Right forelimb (tissue), 1 donor: Measurements from ENCODE around the gene WDFY3.
"Not testable (repeated sequence)": the region's sequence is repeated elsewhere in the genome, so short reads cannot be mapped to it uniquely, and the experiment has no call there.

Source experiments
- DNase-seq: peaks from one replicate; pipeline ENCODE4 v3.0.0-alpha.2; 2018

Gene WDFY3

DNA sequence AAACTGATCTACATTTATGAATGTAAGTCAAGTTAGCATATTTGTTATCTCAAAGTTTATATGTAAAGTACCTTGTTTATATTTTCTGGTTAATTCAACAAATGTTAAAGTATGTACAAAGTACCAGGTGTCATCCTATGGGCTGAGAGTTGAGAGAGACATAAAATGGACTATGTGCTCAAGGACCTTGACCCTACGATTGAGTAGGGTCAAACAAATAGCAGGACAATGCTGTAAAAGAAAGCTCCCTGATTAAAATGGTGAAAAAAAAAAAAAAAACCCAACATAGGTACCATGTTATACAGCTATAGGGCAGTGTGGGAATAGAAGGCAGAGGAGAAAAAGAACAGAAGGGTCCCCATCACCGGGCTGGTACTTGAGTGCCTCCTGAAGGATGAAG lies 260.2 kb downstream of the WDFY3 start:
- DNase-seq, result no peak

DNA sequence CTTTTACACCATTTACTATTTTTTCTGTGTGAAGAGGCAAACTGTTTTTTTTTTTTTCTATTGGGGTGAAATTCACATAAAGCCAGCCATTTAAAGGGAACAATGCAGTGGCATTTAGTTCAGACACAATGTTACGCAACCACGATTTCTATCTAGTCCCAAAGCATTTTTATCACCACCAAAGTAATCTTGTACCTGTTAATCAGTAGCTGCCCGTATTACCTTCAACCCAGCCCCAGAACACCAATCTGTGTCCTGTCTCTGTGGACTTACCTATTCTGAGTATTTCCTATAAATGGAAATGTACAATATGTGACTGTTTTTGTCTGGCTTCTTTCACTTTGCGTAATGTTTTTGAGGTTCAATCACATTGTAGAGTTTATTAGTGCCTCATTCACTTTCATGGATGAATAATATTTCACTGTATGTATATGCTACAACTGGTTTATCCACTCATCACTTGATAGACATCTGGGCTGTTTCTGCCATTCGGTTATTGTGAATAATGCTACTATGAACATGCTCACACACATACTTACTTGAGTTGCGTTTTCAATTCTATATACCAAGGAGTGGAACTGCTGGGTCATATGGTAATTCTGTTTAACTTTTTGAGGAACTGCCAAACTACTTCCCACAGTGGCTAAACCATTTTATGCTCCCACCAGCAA lies 267.4 kb downstream of the WDFY3 start:
- DNase-seq, result no peak

DNA sequence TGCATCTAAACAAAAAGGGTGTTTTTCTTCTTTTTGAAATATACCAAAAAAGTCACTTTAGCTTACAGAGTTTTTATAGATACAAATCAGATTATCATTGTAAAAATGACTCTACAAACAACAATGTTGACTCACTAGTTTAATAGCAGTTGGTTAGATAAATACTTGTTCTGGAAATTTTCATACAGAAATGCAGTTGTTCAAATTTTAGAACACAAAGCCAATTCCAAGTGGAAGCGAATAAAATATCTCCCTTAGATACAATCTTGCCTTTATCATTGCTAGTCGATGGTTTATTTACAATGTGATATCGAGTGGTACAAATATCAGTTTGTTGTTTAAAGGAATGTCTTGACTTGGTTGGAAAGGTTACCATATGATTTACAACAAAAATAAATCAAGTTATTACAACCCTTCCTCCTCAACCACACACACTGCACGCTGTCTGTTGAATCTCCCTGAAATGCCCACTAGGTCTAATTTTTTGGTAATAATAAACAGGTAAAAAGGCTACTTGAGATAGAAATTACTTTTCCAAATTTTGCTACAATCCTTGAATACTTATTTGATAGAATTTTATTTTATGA lies 268.8 kb downstream of the WDFY3 start:
- DNase-seq, result no peak

DNA sequence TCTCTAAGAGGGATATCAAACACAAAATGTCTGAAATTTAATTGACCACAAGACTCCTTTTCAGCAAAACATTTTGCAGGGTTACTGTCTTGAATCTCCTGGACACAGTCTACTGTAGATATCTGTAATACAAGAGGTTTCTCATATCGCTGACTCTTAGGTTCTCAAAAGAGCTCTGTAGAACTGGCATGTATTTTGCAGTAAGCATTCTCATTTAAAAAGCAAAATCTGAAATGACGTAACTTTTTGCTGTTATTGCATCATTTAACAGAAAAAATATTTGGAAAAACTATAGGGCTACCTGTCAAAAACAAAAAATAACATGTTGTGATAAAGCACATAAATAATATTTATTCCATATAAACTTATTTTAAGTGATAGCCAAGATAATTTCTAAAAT lies 269.3 kb downstream of the WDFY3 start:
- no peak for DNase-seq

DNA sequence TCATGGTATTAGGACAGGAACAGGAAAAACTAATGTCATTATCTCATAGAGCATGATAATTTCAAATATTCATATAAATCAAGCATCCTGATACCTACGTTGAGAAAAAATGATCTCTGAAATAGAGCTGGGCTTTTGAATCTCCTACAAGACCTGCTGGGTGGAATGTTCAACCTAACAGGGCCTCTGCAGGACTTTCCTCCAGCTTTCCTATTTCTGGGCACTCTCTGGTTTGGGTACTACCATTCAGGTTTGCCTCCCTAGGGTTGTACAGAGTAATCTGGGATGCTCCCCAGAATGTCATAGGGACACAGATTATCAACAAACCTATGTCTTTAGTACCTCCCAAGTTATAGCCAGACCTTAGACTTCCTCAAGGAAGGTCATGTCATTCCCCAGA lies 274.7 kb downstream of the WDFY3 start:
- no peak for DNase-seq

DNA sequence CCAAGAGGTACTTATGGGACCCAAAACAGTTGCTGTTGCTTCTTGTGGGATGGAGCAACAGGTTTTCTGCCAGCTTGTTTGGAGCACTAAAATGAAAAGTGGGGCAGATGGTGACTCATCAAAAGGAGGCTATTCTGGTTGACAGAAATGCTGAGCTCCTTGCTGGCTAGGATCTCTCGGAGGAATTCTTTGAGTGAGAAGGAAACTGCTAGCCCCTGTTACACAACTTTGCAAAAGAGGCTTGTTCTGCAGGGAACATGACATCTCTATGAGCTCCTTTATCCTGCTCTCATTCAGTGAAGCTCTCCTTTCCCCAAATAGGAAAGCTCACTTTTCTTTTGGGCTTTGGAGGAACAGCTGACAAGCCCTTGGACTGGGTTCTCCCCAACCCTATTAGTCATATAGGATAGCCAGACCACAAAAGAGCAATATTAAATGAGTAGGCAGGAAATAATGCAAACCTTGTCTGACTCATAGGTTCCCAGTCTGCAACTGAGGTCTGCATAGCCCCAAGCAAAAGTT lies 275.3 kb downstream of the WDFY3 start:
- no peak for DNase-seq

DNA sequence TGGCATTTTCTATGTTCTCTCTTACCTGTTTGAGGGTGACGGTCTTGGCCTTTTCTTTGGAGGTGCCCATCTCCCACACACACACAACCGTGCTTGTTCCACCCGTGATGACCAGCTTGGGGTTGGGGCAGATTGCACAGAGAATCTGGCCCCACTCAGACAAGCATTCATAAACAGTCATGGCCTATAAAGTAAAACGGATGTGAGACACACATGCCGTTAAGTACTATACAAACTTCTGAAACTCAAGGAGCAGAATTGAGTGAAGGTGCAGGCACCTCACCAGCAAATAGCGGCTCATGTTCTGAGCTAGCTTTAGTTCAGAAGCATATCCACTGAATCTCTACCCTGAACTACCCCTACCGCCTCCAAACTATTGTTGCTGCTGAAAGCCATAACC lies 276.0 kb downstream of the WDFY3 start:
- no peak for DNase-seq

DNA sequence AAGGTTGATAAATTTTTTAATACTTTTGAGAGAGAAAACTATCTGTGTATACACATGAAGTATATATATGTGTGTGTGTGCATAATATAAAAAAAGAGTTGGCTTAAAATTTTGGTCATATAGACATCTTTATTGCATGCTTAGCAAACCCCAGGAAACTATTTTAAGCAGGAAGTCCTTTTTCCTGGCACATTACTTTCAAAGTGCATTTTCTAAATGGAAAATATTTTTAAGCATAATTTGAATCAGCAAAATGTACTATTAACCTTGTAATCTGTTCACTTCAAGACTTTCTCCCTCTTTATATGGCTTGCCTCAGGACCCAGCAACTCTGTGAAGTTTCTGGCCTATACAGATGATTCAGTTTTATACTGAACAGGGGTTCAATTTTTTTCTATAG lies 277.3 kb downstream of the WDFY3 start:
- no peak for DNase-seq

DNA sequence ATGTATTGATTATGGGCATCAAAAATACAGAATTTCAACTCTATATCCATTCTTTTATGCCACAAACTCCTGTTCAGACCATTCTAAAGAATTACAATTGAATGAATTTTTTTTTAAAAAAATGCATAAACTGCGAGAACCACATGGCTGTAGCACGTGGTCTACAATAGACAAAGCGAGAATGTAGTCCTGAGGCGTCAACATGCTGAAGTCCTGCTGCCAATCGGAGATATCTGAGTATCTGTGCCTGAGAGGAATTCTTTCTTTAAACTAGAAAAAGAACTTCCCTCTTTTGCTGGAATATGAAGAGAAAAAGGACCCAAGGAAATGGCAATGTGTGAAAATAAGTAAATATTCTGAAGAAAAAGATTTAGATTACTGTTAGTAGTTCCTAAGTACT lies 277.9 kb downstream of the WDFY3 start:
- no peak for DNase-seq

DNA sequence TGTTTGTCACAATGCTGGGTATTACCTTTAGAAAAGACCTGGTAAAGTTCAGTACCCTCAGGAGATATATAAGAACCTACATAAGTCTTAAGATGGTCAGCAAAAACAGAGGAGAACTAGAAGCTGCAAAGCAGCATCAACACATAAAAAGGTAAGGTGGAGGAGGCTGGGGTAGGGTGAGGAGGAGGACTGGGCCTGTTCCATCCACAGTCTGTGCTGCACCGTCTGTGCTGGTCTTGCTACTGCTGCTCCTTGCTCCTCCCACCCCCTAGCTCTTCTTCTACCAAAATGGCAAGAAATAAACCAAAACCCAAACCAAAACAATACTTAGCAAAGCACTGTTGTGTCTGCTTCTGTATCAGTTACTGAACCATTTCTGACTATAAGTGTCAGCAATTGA lies 281.4 kb downstream of the WDFY3 start:
- no peak for DNase-seq

DNA sequence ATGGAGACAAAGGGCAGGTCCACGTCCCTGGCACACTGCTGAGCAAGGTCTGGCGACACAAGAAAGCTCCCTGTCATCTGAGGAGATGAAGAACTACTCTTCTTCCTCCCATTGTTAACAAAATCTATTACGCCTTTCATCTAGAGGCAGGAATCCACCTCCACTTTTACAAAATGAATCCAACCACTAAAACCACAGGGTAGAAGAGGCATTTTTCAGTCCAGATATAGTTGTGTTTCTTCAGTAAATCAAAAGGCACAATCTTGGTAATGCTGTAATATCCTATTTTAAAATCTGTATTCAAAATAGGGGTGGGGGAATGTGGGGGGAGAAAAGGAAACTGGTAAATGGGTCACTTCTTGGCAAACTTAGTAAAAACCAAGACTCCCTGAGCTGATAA lies 282.1 kb downstream of the WDFY3 start:
- no peak for DNase-seq

DNA sequence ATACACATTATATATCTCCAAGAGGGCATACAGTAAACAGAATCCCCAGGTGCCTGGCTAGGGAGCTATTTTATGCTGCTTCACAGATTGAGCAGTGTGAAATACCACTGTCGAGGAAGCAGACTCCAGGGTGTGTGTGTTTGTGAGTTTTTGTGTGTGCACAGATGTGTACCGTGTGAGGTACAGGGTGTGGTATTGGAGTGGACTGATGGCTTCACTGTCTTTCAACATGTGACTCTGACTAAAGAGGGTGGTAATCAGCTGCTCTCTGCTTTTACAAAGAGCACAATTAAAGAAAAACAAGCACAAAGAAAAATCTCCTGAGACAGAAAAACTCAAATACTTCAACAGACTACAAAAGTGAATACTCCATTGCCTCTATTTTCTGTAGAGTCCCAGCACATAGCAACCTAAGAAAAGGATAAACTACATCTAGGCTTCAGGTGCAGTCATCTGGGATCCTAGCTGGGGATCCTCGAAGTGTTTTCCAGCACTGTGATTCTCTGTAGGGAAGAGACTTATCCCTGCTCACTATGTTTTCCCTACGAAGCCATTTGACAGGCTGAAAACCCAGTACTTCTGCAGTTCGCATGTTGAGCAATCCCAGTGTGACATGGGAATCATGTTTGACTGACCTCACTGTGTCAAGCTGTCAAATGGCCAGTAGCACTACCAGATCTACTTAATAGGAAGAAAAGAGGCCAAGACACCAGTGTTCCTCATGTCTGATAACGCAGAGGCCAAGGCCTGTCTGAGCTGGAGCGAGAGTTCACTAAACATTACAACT lies 283.2 kb downstream of the WDFY3 start:
- no peak for DNase-seq

DNA sequence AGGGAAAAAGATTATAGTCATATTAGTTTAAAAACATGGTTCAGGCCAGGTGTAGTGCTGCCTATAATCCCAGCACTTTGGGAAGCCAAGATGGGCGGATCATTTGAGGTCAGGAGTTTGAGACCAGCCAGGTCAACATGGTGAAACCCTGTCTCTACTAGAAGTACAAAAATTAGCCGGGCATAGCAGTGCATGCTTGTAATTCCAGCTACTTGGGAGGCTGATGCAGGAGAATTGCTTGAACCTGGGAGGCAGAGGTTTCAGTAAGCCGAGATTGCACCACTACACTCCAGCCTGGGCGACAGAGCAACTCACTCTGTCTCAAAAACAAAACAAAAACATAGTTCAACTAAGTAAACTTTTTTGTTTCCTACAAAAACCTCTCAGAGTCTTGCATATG lies 283.8 kb downstream of the WDFY3 start:
- DNase-seq, result not testable (repeated sequence)

DNA sequence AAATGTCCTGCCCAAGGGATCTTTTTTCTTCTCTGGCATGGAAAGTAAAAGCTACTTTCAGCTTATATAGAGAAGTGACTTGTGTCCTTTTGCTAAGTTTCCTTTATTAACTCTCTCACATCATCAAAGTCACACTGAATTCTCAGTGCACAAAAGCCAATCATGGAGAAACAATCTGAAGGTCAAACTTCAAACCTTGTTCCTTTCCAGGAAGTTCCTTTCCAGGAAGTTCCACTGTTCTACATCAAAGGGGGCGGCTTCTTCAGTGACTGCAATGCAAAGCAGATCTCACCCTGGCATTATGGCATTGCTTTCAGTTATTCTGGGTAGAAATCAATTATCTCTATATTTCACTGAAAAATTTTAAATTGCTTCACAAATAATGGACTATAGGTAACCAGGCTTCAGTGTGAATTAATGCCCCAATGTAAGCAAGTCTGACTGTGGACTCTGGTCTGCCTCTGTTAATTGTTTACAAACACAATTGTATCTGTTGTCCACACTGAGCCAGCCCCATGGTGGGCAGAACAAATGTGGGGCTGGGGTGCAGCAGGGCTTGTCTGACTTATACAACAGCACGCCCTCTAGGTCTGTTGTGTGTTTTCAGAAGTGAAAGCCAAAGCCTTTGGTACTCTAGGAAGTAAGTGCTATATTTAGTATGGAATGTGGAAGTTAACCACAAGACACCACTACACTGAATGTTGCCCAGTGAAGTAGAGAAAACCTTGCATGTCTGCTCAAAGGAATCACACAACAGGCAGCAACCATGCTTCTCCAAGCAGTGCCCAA lies 284.8 kb downstream of the WDFY3 start:
- no peak for DNase-seq

DNA sequence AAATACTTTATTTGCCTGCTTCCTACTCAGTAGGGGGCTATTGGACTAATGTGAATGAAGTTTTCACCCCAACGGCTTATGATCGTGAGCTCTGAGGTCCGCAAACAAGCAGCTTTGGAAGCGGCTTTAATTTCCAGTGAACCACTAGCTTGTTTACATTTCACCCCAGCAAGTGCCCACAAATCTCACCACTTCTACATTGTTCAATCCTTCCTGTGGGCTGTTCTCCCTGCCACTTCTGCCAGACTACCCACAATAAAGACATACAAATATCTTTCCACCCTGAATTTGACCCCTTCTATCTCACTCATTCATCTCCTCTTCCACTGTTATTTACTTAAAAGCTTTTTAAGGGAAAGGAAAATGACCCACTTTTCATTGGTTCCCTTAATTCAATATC lies 285.5 kb downstream of the WDFY3 start:
- no peak for DNase-seq

DNA sequence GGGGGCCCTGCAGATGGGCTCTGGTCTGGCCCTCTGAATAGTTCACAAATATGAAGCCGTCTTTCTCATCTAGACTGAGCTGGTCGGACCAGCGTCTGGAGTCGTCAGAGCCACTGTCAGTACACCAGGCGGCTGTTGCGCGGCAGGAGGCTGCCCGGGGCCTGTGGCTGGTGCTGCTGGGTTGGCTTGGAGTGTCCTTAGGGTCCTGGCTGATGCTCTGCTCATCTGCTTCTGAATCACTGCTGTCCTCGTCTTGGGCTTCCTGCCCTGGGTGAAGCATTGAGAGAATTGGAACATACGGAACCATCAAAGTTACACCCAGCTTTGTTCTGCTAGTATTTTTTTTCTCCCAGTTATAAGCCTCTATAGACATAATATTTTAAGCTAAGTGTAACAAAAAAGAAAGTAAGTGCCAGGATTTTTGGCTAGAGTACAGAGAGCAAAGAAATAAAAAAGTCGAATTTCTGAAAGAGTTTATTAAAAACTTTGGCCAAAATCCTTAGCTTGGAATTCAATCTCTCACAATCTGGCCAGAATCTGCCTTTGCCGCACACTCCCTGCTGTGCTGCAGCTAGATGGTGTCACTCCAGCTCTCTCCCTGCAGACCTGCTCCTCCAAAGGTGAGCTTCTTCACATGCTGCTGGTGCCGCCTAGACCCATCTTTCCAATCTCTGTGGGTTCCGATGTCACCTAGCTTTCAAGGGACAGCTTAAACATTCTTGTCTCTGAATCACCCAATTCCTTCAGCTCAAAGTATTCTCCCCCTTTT lies 287.3 kb downstream of the WDFY3 start:
- DNase-seq, result no peak

DNA sequence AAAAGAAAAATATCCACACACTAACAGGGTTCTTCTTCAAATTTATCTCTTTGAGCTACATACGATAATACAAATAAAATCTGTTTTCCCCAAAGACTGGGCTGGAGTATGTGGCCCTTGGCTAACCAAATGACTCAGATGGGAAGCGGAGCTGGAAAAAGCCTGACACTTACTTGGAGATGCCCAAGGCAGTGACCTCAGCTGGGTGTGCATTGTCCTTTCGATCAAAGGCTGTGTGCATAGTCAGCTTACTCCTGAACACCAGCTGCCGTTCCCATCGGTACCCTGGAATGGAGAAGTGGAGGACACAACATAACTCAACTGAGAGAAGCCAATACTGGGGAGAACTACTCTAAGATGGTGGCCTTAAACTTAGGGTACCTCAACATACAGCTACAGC lies 288.5 kb downstream of the WDFY3 start:
- no peak for DNase-seq

DNA sequence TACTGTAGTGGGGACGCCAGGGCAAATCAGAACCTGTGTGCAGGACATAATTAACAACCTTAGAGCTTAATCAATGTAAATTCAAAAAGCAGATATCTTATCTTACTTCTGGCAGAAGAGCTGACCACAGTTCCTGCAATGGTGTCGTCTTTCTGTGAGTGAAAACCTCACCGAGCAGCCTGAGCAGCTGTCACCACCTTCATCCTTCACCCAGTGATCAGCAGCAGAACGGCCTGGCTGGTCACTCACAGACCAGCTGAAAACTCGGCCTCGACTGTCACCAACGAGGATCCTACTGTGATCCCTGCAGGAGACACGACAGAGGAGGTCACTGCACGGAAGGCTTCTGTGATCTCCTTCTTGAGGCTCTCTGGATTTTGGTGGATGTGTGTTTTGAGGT lies 289.4 kb downstream of the WDFY3 start:
- no peak for DNase-seq

DNA sequence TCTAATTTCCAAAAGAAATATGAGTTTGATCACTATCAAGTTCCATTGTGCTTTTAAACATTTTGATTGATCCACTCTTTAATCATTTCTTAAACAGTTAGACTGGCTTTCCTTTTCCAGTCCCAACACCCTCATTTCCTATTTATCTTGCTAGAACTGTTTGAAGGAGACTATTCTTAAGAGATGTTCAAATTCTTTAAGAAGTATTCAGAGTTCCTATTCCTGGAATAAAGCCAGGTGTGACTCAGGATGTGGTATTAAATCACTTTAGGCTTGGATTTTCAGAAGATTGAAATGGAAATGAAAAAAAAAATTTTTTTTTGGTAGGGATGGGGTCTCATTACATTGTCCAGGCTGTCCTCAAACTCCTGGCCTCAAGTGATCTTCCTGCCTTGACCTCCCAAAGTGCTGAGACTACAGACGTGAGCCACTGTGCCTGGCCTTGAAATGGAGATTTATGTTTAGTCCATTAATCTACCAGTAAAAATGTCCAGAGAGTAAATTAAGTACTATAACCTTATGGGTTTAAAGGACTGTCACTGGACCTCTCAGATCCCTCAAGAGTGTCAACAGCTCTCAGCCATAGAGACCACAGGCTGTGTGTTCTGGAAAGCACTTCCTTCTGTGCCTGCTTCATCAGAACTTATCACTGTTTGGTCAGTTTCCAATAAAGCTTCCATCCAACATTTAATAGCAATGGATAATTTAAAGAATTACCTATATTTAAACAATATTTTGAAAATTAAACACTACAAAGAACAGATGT lies 292.8 kb downstream of the WDFY3 start:
- no peak for DNase-seq

DNA sequence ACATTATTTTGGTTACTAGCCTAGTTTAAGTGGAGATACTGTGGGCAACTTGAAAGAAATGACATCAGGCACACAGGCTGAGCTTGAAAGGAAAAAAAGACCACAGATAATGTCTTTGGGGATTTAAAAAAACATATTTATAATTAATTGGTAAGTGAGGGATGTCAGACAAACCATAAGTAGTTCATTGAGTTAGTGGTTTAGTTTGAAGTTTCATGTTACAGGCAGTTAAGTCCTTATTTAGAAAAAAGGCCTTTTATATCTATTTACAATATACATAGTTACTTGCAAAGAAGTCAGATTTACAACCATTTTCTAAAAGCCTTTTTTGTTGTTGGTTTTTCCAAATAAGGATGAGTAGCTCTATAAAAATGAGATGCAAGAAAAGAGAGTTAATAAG lies 294.3 kb downstream of the WDFY3 start:
- no peak for DNase-seq

DNA sequence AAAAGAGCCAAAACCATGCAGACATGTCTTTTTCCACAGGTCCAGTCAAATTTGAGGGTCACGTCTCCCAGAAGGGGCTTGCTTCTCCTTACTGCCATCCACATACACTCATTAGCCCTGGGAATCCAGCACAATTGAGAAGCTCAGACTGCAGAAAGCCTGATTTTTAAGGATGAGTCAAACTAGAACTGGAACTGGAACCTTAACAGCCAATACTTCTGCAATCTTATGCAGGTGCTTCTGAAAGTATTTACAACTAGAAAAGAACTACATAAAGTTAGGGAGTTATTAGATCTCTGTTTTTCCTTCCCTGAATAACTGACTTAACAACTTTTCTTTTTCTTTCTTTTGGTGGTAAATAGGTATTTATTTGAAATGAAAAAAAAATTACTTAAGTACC lies 297.3 kb downstream of the WDFY3 start:
- no peak for DNase-seq

DNA sequence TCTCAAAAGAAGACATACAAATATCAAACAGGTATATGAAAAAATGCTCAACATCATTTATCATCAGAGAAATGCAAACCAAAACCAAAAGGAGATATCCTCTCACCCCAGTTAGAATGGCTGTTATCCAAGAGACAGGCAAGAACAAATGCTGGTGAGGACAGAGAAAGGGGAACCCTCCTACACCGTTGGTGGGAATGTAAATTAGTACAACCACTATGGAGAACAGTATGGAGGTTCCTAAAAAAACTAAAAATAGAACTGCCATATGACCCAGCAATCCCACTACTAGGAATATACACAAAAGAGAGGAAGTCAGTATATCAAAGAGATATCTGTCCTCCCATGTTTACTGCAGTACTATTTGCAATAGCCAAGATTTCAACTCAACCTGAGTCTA lies 300.1 kb downstream of the WDFY3 start:
- no peak for DNase-seq
